Vagina (tissue), 2 donors: ENCODE results near the gene WDR62.

Source experiments
- POLR2A ChIP-seq, 2 donors: fragments of 450-650 bp; IDR thresholded peaks; one replicate each; pipeline ENCODE4 v1.6.1; 2017; ENCODE audit warnings: antibody characterized with exemption in 2 of 2, mild to moderate bottlenecking in 2 of 2, moderate library complexity in 2 of 2
- POLR2AphosphoS5 ChIP-seq, 2 donors: sonication (generic); formaldehyde crosslinking; IDR thresholded peaks; one replicate each; pipeline ENCODE4 v1.9.0; 2017; ENCODE audit warnings: antibody characterized with exemption in 2 of 2, mild to moderate bottlenecking in 2 of 2, low read depth in 1 of 2; ENCODE audit not compliant: insufficient read depth in 1 of 2
- TF ChIP-seq, protein P1 (sequence below), 3 experiments: fragments of 450-650 bp in 2 of 3; fragments of 200-600 bp in 1 of 3; sonication (generic) in 1 of 3; IDR thresholded peaks; one replicate each; pipeline ENCODE4 v1.5.1; 2017 to 2019; ENCODE audit warnings: antibody characterized with exemption in 3 of 3, mild to moderate bottlenecking in 2 of 3, moderate library complexity in 2 of 3

- TF ChIP-seq, protein P1, sequence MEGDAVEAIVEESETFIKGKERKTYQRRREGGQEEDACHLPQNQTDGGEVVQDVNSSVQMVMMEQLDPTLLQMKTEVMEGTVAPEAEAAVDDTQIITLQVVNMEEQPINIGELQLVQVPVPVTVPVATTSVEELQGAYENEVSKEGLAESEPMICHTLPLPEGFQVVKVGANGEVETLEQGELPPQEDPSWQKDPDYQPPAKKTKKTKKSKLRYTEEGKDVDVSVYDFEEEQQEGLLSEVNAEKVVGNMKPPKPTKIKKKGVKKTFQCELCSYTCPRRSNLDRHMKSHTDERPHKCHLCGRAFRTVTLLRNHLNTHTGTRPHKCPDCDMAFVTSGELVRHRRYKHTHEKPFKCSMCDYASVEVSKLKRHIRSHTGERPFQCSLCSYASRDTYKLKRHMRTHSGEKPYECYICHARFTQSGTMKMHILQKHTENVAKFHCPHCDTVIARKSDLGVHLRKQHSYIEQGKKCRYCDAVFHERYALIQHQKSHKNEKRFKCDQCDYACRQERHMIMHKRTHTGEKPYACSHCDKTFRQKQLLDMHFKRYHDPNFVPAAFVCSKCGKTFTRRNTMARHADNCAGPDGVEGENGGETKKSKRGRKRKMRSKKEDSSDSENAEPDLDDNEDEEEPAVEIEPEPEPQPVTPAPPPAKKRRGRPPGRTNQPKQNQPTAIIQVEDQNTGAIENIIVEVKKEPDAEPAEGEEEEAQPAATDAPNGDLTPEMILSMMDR (IDR thresholded peaks at IDR 0.05), result no peak
- TF ChIP-seq POLR2A (IDR thresholded peaks at IDR 0.05), result no peak
- TF ChIP-seq POLR2AphosphoS5 (IDR thresholded peaks at IDR 0.05; ENCODE audit: insufficient read depth in 1 of 2, low read depth in 1 of 2), result no peak
These were observed 3.9 kb downstream of the WDR62 start for GRCh38 chr19:36058481-36059179.
